Nephron (organoid): ENCODE data around the gene NR4A1.

Experiments used
- H3K27ac Mint-ChIP-seq, 3 experiments: 2 replicates each; pipeline ENCODE4 v1.8.0; 2020; ENCODE audit warnings: mixed read lengths in 3 of 3, mild to moderate bottlenecking in 2 of 3, moderate library complexity in 1 of 3
- H3K27me3 Mint-ChIP-seq: 2 replicates; pipeline ENCODE4 v1.8.0; 2021; ENCODE audit warnings: low read depth, mild to moderate bottlenecking, moderate library complexity, mixed read lengths
- H3K36me3 Mint-ChIP-seq: 2 replicates; pipeline ENCODE4 v1.8.0; 2020; ENCODE audit warnings: low read depth, mixed read lengths
- H3K4me1 Mint-ChIP-seq: 2 replicates; pipeline ENCODE4 v1.8.0; 2020; ENCODE audit warnings: mixed read lengths
- H3K4me3 Mint-ChIP-seq, 3 experiments: 2 replicates each; pipeline ENCODE4 v1.8.0; 2020; ENCODE audit warnings: mild to moderate bottlenecking in 3 of 3, mixed read lengths in 3 of 3, moderate library complexity in 2 of 3
- H3K9me3 Mint-ChIP-seq: 2 replicates; pipeline ENCODE4 v1.8.0; 2020; ENCODE audit warnings: mixed read lengths
- TF ChIP-seq, protein P1 (sequence below), 3 experiments: fragments of 200-600 bp; sonication (generic); IDR thresholded peaks; one replicate each; pipeline ENCODE4 v1.5.0; 2021; ENCODE audit warnings: antibody characterized with exemption in 3 of 3; ENCODE audit not compliant: unreplicated experiment in 3 of 3

Gene NR4A1

DNA sequence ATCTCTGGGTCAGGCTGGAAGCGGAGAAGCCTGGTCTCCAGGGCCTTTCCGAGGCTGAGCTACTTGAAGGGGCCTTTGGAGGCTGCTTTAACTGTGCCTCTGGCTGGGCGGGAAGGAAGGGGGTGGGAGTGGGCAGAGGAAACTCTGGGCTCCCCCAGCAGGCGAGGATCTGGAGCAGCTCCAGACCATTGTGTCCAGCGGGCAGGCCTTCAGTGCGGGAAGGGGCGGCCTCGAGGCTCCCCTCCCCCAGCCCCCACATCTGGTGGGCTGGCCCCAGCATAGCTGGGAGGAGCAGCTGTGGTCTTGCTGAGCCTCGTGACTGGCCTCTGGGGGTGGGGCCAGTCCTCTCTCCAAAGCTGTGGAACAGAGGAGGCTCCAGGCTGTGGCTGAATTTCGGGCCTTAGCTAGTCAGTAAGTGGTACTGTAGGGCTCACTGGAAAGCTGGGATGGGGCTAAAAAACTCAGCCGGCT is 41.1 kb upstream of the NR4A1 start:
- no peaks in the 10 kb centered on the region for H3K9me3 Mint-ChIP-seq
- H3K27me3 Mint-ChIP-seq: peaks cover 14% of the 10 kb centered on the region
- H3K4me3 Mint-ChIP-seq: peak overlapping the region; percentile 74 to 90 (median 77)
- H3K36me3 Mint-ChIP-seq: peaks cover 25% of the 10 kb centered on the region
- peaks cover 54% of the 10 kb centered on the region for H3K4me1 Mint-ChIP-seq
- TF ChIP-seq, protein P1, sequence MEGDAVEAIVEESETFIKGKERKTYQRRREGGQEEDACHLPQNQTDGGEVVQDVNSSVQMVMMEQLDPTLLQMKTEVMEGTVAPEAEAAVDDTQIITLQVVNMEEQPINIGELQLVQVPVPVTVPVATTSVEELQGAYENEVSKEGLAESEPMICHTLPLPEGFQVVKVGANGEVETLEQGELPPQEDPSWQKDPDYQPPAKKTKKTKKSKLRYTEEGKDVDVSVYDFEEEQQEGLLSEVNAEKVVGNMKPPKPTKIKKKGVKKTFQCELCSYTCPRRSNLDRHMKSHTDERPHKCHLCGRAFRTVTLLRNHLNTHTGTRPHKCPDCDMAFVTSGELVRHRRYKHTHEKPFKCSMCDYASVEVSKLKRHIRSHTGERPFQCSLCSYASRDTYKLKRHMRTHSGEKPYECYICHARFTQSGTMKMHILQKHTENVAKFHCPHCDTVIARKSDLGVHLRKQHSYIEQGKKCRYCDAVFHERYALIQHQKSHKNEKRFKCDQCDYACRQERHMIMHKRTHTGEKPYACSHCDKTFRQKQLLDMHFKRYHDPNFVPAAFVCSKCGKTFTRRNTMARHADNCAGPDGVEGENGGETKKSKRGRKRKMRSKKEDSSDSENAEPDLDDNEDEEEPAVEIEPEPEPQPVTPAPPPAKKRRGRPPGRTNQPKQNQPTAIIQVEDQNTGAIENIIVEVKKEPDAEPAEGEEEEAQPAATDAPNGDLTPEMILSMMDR (IDR thresholded peaks at IDR 0.05; ENCODE audit: unreplicated experiment in 3 of 3): no peak
- peak overlapping the region; percentile 95 to 99 (median 99) for H3K27ac Mint-ChIP-seq

DNA sequence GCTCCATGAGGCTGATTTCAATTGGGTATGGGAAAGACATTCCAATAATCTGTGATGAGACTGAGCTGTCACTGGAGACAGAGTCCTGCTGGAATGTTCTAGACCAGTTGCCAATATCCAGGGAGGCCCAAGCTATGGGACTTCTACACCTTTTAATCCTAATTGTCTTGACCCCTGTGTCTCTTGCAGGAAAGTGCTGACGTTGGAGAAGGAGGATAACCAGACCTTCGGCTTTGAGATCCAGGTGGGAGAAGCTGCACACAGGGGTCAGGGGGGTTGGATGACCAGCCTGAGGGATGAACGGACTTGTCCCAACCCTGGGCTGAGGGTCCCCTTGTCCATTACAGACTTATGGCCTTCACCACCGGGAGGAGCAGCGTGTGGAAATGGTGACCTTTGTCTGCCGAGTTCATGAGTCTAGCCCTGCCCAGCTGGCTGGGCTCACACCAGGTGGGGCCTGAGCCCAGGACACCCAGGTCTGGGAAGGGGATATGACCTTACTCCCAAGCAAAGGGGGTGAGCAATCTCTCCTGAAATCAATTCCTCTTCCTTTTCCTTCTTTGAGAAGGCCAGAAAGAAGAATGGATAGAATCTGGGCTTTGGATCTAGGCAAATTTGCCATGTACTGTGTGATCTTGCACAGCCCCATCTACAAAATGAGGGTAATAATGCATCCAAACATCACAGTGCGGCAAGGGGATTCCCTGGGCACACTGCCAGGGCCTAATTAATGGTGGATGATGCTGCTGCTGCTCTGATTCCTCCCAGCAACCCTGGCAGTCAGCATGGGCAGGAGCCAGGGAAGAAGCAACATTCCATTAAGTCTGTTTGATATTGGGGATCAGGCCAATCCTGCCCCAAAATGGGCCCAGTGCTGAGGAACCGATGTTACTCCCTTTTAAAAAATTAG is 40.3 kb upstream of the NR4A1 start:
- Mint-ChIP-seq H3K4me3 (peak overlapping the region; percentile 51 to 90 (median 74)), H3K36me3 (peaks cover 25% of the 10 kb centered on the region), H3K4me1 (peaks cover 47% of the 10 kb centered on the region), H3K27ac (peak overlapping the region; percentile 95 to 99 (median 99)), H3K9me3 (no peaks in the 10 kb centered on the region), H3K27me3 (peaks cover 13% of the 10 kb centered on the region)
- TF ChIP-seq, protein P1 (IDR thresholded peaks at IDR 0.05; ENCODE audit: unreplicated experiment in 3 of 3): no peak

DNA sequence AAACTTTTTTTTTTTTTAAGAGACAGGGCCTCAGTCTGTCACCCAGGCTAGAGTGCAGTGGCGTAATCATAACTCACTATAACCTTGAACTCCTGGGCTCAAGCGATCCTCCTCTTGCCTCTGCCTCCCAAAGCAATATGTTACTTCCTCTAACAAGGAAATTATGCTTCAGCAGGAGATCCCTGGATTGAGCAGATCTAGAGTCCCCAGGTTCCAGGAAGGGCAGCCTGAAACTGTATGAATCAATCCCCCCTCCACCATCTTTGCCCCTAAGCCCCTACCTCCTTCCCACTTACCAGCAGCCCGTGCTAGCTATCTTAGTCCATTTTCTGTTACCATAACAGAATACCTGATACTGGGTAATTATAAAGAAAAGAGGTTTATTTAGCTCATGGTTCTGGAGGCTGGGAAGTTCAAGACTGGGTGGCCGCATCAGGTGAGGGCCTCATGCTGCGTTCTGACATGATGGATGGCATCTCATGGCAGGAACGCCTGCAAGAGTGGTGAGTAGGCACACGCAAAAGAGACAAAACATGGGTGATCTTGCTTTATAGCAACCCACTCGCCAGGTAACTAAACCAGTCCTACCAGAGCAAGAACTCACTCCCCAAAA is 39.5 kb upstream of the NR4A1 start:
- Mint-ChIP-seq H3K36me3 (peaks cover 28% of the 10 kb centered on the region), H3K4me1 (peaks cover 44% of the 10 kb centered on the region), H3K27me3 (peaks cover 12% of the 10 kb centered on the region), H3K27ac (peak overlapping the region in 2 of 3 experiments; percentile 42 to 95), H3K4me3 (no peak overlapping the region), H3K9me3 (no peaks in the 10 kb centered on the region)
- TF ChIP-seq, protein P1 (IDR thresholded peaks at IDR 0.05; ENCODE audit: unreplicated experiment in 3 of 3): no peak

DNA sequence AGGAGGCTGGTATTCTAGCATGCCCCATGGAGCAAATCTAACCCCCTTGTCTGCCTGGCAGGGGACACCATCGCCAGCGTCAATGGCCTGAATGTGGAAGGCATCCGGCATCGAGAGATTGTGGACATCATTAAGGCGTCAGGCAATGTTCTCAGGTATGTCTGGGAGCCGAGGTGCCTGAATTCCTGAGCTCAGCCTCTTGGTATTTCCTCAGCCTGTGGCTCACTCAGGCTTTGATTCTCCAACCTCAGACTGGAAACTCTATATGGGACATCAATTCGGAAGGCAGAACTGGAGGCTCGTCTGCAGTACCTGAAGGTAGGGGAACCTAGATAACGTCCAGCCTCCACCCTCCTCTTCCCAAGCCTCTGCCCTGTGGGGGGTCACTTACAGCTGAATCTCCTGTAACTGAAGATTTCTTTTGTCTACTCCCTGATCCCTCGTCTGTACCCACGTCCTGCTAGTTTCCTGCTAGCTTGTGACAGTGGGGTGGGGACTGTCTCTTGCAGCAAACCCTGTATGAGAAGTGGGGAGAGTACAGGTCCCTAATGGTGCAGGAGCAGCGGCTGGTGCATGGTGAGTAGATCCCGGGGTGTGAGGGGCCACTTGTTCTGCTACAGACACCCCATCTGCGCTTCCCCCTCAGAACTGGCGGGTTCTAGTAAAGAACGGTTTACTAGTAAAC is 37.5 kb upstream of the NR4A1 start:
- Mint-ChIP-seq H3K9me3 (no peaks in the 10 kb centered on the region), H3K4me3 (peak overlapping the region in 1 of 3 experiments; percentile 5), H3K27me3 (peaks cover 12% of the 10 kb centered on the region), H3K4me1 (peaks cover 39% of the 10 kb centered on the region), H3K36me3 (peaks cover 30% of the 10 kb centered on the region), H3K27ac (peak overlapping the region in 2 of 3 experiments; percentile 23 to 43)
- TF ChIP-seq, protein P1 (IDR thresholded peaks at IDR 0.05; ENCODE audit: unreplicated experiment in 3 of 3): no peak

DNA sequence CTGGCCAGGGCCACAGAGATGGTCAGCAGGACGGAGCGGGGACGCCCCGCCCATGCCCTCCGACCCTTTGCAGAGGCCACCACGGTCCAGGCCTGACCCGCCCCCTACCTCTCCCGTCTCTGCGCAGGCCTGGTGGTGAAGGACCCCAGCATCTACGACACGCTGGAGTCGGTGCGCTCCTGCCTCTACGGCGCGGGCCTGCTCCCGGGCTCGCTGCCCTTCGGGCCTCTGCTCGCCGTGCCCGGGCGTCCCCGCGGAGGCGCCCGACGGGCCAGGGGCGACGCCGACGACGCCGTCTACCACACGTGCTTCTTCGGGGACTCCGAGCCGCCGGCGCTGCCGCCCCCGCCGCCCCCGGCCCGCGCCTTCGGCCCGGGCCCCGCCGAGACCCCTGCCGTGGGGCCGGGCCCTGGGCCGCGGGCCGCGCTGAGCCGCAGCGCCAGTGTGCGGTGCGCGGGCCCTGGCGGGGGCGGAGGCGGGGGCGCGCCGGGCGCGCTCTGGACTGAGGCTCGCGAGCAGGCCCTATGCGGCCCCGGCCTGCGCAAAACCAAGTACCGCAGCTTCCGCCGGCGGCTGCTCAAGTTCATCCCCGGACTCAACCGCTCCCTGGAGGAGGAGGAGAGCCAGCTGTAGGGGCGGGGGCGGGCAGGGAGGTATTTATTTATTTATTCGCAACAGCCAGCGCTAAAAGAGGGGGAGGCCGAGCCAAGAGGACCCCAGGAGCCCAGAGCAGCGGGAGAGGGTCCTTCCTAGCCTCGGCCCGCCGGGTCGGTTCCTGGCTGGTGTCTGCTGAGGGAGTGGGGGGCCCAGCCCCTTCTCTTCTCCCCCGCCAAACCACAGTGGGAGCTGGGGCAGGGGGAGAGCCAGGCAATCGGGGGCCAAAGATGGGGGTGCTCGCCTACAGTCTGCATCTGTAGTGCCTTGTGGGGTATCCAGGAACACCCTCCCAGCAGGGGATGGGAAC is 36.4 kb upstream of the NR4A1 start:
- H3K4me1 Mint-ChIP-seq: peaks cover 28% of the 10 kb centered on the region
- TF ChIP-seq, protein P1 (IDR thresholded peaks at IDR 0.05; ENCODE audit: unreplicated experiment in 3 of 3): no peak
- H3K4me3 Mint-ChIP-seq: no peak overlapping the region
- no peak overlapping the region for H3K27ac Mint-ChIP-seq
- peaks cover 12% of the 10 kb centered on the region for H3K27me3 Mint-ChIP-seq
- peaks cover 30% of the 10 kb centered on the region for H3K36me3 Mint-ChIP-seq
- H3K9me3 Mint-ChIP-seq: no peaks in the 10 kb centered on the region
